Activated CD4-positive, CD25-positive, alpha-beta regulatory T cell (primary cell): ENCODE measurements around the gene EEF2K.
A peak's percentile ranks its signal among the peaks of the same experiment; 100 is the strongest.
"Not testable (repeated sequence)": the region's sequence is repeated elsewhere in the genome, so short reads cannot be mapped to it uniquely, and the experiment has no call there.

Experiments
- DNase-seq, 4 experiments: peaks; one replicate each; lab custom pipeline; 2025; lab: John Stamatoyannopoulos, UW

Gene EEF2K

DNA sequence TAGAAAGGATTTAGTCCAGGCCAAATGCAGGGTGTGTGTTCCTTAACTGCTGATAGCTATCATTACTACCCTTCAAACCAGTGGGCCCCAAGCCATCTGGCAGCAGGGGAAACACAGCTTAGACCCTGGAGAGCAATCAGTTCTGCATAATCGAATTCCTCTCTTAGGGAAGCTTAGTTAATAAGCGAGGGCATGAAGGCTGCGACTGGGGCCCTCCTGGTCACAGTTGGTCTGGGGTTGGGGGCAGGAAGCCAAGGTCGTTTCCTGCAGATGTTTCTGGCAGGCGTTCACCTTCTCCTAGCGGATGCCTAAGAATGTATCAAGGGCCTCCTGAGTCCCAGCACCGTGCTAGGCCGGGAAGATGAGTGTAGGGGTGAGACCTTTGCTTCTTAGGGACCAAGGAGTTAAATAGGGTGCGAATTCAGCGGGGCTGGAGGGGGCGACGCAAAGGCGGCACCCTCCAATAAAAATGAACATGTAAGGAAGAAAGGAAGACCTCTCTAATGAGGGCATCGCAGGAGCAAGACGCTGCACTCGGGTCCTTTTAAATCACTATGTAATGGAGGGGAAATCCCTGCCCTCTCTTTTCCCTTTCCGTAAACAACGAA is 16.5 kb upstream of the EEF2K start:
- DNase-seq, result peak in 1 of 4 experiments; percentile 21

DNA sequence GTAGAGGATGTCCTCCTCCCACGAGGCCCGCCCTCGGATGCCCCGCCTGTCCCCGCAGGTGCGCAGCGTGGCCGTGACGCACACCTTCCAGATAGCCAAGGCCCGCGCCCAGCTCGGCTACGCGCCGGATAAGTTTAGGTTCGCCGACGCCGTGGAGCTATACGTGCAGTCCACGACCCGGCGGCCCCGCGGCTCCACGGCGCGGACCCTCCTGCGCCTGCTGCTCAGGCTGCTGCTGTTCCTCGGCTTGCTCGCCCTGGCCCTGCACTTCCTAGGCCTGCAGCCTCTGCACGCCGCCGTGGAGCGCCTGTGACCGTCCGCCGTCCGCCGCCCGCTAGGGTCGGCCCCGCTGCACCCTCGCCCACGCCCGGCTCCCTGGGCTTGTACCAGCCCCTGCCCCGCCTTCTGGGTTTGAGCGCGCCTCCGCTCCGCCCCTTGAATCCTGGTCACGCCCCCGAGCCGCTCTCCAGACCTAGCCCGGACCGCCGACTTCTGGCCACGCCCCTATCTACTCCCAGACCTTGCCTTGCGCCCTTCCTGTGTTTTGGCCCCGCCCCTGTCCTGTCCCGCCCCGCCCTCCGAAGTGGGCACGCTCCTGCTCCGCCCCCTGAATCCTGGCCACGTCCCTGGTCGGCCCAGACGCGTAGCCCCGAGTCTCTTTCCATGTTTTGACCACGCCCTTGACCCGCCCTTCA is 15.8 kb upstream of the EEF2K start:
- peak; percentile 66 to 99 (median 98) for DNase-seq

DNA sequence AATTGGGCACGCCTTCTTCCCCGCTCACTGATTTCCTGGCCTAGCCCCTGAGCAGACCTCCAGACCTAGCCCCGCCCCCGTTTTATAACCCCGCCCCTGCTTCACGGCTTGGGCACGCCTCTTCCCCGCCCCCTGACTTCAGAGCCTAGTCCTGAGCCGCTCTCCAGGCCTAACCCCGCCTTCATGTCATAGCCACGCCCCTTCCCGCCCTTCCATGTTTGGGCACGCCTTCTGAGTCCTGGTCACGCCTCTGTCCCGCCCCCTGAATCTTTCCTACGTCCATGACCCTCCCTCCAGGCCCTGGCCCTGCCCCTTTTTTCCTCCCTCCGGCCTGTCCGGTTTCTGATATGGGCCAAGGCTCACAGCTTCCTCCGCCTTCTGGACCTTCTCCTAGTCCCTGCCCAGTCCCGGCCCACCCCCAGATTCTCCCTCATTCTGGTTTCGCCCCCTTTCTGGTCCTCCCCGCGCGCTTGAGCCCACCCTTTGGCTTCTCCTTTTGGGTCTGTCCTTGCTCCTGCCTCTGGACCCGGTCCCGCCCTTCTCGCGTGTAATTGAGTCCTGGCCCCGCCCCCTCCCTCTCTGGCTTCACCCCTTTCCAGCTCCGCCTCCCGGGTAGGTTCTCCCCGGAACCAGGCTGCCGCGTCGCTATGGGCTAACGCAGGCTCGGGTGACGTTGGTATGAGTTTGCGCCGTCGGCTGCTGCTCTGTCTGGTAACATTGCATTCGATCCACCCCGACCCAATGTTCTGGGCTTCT is 15.1 kb upstream of the EEF2K start:
- peak; percentile 94 to 100 (median 98) for DNase-seq

DNA sequence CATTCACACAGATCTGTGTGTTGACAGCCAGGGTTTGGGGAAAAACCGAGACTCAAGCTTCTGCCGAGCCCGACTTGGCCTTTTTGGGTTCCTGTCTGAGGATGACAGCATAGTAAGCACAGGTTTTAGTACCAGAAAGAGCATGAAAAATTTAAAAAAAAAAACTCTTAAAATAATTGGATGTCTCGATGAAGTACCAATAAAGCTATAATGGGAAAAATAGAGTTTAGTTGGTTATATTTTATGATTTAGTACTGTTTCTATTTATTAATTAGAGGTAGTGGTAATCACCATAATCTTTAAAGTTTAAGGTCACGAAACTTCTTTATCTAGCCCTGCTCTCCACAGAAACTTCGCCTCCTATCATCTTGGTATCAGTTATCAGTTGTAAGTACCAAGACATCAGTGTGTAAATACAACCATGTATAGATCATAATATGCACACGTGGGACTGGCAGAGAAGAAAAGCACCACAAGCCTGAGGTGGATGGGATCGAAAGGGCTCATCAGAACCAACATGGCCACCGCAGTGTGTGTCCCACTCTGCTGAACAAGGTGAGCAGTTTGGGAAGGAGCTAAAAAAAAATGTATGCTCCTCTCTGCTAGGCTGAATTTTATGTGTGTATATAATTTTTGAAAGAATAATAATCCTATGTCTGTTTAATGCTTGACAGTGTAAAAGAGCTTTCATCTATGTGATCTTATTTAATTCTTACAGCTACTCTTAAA is 14.4 kb upstream of the EEF2K start:
- DNase-seq, result peak in 1 of 4 experiments; percentile 11

DNA sequence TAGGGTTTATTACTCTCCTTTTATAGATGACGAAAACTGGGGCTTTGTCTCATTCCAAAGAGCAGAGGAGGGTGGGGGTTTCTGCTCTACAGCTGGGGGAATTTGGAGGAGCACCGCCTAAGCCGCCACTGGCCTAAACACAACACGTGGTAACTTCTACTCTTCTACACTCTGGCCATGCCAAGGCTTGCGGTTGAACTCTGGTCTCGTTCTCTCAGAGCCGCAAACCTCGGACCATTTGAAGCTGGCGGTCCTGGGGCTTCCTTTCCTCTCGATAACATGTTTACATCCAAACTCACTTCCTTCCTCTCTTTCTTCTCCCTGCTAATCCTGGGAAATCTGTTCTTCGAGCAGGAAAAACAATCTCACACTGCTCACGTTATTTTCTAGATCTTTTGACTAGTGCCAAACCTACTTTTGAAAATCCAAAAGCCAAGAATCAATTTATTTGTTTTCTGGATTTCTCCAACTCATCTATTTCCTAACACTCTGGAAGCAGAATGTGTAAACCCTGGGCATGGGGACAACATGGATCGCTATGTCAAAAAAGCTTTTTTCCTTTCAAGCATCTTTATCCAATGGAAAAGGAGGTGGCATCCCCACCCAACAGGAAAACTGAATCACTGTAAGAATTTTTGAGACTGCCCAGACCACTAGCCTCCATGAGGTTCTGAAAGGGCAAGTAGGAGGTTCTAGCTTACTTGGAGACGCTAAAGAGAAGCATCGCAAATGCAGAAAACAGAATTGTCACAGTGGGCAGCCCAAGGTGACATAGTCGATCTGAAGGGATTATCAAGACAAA is 13.6 kb upstream of the EEF2K start:
- peak; percentile 12 to 27 (median 17) for DNase-seq

DNA sequence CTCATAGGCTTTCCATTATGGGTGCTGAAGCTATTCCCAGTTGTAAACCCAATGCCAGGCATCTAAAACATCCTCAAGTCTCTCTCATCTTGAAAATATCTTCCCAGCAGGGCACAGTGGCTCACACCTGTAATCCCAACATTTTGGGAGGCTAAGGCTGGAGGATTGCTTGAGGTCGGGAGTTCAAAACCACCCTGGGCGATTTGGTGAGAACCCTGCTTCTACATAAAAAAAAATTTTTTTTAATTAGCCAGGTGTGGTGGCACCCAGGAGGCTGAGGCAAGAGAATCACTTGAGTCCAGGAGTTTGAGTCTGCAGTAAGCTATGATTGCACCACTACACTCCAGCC is 13.0 kb upstream of the EEF2K start:
- no peak for DNase-seq

DNA sequence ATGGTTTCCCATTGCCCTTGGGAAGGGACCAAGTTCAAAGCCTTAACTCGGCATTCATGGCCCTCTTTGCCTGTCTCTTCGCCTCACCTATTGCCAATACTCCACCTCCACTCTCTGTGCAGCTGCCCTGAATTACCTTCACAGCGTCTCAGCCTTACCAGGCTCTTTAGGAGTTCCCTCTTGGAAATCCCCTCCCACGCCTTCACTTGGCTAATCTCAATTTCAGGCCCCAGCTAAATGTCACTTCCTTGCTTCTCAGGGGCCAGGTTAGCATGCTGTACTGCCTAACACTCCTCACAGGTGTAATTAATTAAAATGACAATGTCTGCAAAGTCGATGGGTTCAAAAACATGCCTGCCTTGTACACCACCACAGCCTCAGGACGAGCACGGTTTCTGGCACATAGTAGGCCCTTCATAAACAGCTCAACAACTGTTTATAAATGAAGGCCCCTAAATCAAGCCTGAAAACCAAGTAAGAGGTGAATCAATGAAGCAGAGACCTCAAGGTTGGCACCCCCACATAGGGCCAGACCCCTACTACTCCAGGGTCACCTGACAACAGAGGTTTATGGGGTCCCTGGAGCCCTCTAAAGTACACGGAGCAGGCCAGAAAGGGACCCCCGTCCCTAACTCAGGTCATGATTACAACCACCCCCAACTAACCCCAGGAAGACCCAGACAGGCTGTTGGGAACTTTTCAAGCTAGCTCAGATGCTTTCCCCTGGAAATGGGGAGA is 11.2 kb upstream of the EEF2K start:
- no peak for DNase-seq

DNA sequence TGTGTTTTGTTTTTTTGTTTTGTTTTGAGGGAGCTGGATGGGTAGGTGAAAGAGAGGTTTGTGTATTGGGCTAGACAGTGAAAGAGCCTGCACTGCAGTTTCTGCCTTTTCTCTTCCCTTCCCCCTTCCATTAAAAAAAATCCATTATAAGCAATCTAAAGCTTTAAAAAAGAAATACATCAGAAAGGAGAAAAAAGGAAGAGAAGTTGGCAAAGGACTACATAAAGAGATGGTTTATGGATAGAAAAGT is 10.7 kb upstream of the EEF2K start:
- no peak for DNase-seq

DNA sequence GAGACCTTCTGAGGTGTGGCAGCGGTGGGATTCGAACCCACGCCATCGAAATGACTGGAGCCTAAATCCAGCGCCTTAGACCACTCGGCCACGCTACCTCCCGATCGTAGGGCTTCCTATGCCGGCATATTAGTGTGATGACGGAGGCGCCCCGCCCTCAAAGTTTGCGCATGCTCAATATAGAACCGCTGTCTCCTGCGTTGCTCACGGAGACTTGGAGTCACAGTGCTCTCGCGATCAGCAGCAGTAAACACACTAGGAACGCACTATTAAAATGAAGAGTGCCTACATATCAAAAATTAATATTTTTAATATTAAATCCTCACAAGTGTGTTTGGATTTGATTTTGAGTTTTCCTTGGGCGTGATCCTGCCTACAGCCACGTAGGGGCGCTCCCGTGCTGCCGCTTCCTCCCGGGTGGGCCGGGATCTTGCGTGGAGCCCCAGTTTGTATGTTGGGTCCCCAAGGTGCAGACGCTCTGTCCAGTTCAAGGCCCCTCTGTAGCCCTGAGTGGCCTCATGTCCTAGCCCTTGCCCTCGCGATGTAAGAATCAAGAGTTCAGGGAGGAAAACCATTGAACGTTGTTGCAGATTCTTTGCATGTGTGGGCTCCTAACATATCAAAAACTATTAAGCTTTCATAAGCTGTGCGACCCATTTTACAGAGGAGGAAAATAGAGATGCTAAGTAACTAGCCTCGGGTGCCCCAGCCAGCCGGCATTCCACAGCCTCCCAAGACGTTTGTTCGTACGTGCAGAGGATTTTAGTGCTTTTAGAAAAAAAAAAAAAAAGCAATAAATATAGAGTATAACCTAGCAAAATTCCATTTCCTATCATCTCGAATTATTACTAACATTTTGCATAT is 10.2 kb upstream of the EEF2K start:
- peak; percentile 65 to 88 (median 80) for DNase-seq

DNA sequence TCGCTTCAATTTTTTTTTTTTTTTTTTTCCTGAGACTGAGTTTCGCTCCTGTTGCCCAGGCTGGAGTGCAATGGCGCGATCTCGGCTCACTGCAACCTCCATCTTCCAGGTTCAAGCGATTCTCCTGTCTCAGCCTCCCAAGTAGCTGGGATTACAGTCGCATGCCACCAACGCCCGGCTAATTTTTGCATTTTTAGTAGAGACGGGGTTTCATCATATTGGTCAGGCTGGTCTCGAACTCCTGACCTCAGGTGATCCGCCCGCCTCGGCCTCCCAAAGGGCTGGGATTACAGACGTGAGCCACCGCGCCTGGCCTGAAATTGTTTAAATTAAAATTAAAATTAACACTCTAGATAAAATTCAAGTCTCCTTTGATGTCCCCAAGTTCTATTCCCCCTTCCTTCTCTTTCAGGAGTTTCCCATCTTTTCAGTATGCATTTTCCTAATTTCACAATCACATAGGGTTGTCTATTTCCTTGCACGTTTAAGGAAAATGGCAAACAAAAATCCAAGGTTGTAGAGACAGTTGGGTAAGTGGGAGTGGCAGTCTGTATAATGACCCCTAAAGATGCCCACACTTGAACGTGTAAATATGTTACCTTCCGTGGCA is 9.4 kb upstream of the EEF2K start:
- DNase-seq, result not testable (repeated sequence)

DNA sequence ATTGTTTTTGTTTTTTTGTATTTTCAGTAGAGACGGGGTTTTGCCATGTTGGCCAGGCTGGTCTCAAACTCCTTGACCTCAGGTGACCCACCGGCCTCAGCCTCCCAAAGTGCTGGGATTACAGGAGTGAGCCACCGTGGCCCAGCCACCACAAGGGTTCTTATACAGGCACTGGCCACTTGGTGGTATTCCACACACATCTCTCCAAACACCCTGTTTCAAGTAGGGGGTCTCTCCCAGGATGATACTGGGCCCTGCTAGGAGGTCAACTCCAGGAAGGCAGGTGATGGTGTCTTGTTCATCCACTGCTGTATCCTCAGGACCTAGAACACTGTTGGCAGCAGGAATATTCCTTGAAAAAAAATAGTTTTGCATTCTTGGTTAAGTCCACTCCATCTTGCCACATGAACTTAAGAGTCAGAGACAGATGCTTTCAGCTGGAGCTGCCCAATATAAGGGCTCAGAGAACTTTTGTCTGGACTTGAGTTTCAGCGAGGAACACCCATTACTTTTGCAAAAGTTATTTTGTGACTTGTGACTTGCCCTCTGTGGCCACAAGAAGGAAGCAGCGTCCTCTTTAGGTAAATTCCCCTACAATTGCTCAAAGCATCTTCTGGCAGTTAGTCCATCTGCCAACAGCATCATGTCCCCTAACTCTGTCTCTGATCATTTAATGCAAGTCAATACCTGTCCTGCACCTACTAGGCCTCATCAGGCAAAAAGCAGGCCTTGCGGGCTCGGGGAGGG is 7.4 kb upstream of the EEF2K start:
- no peak for DNase-seq

DNA sequence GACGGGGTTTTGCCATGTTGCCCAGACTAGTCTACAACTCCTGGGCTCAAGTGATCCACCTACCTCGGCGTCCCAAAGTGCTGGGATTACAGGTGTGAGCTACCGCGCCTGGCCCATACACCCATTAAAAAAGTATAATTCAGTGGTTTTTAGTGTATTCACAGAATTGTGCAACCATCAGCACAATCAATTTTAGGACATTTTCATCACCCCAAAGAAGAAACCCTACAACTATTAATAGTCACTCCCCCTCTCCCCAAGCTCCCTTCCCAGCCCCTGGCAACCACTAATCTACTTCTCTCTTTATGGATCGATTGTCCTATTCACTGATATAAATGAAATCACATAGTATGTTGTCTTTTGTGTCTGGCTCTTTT is 3.8 kb upstream of the EEF2K start:
- no peak for DNase-seq

DNA sequence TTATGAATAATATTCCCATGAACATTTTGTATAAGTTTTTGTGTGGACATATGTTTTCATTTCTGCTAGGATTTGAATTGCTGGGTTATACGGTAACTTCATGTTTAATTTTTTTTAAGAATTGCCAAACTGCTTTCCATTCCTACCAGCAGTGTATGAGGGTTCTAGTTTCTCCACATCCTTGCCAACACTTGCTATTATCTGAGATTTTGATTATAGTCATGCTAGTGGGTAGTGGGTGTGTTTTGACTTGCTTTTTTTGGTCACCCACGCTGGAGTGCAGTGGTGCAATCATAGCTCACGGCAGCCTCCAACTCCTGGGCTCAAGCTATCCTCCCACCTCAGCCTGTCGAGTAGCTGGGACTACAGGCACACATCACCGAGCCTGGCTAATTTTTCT is 3.0 kb upstream of the EEF2K start:
- no peak for DNase-seq

DNA sequence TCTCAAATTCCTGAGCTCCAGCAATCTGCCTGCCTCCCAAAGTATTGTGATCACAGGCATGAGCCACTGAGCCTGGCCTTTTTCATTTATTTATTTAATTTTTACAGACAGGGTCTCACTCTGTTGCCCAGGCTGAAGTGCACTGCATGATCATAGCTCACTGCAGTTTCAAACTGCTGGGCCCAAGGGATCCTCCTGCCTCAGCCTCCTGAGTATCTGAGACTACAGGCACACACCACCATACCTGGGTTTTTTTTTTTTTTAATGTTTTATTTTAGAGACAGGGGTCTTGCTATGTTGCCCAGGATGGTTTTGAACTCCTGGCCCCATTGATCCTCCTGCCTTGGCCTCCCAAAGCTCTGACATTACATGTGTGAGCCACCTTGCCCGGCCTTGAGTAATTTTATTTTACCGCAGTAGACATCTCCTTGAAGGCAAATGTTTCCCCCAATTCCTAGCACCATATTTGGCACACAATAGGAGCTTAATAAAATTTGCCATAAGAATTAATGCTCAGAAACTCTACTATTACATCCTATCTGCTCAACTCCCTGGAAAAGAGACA is 1.9 kb upstream of the EEF2K start:
- DNase-seq, result no peak

DNA sequence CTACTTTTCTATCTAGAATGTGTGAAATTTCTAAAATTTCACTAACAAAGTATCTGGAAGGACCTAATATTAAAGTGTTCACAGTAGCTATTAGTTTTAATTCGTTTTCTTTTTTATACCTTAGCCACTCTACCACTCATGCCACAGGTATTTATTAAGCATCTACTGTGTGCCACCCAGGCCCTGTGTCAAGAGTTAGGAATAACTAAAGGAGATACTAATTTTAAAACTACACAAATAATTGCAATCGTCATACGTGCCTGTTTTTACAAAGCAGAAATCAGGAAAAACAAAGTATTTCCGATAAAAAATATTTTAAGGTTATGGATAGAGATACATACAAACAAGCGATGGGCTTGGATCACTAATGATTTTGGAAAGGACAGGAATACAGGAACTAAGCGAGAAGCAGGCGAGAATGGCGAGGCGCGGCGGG is 483 bp upstream of the EEF2K start:
- no peak for DNase-seq

DNA sequence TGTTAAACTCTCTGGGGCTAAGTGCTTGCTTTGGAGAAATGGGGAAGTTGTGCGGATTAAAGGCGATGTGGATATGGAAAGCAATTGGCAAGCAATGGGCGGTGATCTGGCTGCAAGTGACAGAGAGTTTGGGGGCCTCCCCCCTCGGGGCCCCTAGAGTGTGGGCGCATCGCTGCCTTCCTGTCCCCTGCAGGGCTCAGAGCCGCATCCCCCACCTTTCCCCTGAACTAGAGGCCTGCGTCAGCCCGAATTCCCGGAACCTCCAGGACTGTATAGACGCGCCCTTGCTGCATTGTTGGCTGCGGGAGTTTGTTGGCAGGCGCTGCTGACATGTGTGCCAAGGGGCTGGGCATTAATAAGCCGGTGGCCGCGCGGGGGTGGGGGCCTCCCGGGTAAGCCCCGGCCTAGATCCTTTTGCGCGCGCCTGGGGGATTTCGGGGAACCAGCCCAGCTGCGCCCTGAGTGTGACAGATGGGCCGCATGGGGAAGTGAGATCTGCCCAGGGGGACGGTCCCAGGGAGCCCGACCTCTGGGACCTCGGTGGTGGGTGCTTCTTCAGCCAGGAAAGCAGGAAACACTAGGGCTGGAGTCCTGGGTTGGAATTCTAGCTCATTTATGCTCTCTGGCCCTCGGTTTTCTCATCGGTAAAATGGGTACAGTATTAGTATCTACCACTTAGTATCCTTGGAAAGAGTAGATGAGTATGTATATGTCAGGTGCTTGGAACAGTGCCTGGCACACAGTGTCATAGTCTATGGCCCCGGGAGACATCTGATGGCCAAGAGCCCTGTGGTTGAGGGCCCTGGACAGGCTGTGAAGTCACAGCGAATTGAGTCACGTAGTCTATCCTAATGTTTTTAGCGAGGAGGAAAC is 1.0 kb downstream of the EEF2K start:
- DNase-seq, result peak; percentile 14 to 53 (median 21)

DNA sequence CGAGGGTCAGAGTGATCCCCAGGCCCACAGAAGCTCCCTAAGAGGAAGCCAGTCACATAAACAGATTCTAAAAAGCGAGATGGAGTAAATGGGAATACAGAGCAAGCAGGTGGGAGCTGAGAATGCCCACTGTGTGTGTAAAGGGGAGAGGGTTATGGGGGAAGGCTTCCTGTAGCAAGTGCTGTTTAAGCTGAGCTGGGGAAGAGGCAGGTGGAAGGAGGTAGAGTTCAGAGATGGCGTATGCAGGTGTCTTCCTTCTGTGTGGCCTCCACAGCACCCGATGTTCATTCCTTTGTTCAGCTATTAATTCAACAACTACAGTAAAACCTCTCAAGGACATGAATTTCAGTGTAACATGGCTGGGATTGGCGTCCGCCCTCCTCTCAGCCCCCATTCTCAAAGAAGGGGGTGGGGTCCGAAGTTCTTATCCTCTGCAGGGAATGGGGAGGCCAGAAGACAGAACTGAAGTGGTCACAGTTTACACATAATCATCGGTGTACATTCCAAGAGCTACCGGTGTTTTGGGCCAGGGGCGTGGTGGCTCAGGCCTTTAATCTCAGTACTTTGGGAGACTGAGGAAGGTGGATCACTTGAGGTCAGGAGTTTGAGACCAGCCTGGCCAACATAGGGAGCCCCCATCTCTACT is 1.8 kb downstream of the EEF2K start:
- DNase-seq, result no peak
